Measurements from ENCODE around the gene TDRD12.
"Not testable (repeated sequence)": the region's sequence is repeated elsewhere in the genome, so short reads cannot be mapped to it uniquely, and the experiment has no call there.

TDRD12 gene

GRCh38 chr19:32828139-32828538 is 108.6 kb downstream of the TDRD12 start:
- no peak overlapping the region for H3K4me3 ChIP-seq (ENCODE audit: low read depth in 1 of 2, low read length in 1 of 2)
- peaks cover 26% of the 10 kb centered on the region for H3K27me3 ChIP-seq
- H3K36me3 ChIP-seq, result no peaks in the 10 kb centered on the region
- TF ChIP-seq, protein P1, sequence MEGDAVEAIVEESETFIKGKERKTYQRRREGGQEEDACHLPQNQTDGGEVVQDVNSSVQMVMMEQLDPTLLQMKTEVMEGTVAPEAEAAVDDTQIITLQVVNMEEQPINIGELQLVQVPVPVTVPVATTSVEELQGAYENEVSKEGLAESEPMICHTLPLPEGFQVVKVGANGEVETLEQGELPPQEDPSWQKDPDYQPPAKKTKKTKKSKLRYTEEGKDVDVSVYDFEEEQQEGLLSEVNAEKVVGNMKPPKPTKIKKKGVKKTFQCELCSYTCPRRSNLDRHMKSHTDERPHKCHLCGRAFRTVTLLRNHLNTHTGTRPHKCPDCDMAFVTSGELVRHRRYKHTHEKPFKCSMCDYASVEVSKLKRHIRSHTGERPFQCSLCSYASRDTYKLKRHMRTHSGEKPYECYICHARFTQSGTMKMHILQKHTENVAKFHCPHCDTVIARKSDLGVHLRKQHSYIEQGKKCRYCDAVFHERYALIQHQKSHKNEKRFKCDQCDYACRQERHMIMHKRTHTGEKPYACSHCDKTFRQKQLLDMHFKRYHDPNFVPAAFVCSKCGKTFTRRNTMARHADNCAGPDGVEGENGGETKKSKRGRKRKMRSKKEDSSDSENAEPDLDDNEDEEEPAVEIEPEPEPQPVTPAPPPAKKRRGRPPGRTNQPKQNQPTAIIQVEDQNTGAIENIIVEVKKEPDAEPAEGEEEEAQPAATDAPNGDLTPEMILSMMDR (IDR thresholded peaks at IDR 0.05), result no peak
- H3K9me3 ChIP-seq, result no peaks in the 10 kb centered on the region
- no peak overlapping the region for H3K27ac ChIP-seq
- no peaks in the 10 kb centered on the region for H3K4me1 ChIP-seq (ENCODE audit: control insufficient read depth in 1 of 2, insufficient read depth in 1 of 2, low read depth in 1 of 2, low read length in 1 of 2)

DNA sequence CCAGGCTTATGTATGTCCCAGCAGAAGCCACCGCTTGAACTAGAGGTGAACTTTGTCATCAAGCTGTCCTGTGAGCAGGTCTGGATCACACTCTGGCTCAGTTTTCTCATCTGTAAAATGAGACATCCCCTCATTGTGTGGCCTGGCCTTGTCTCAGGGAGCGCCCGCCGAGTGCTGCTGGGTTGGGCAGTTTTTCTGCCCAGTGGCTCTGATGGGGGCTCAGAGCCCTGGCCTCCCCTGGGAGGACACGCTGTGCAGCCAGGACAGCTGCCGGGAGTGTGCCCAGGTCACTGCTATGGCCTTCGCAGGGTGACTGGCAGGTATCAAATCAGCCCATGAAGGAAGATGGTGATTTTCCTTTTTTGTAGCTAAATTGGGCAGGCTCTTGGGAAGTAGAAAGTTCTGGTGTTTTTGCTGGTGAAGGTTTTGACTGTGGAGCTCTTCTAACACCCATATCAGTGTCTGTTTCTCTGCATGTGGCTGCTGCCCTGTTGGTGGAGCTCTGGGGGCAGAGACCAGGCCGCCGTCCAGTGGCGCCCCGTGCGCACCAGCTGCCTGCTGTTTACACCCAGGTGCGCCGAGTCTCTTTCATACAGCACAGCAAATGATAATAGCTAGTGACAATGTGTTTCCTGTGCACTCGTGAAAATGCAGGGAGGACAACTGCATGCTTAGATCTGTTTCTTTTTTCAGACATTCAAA is 109.2 kb downstream of the TDRD12 start:
- Histone ChIP-seq H3K4me1 (ENCODE audit: control insufficient read depth in 1 of 2, insufficient read depth in 1 of 2, low read depth in 1 of 2, low read length in 1 of 2) (no peaks in the 10 kb centered on the region), H3K9me3 (no peaks in the 10 kb centered on the region), H3K27ac (no peak overlapping the region), H3K4me3 (ENCODE audit: low read depth in 1 of 2, low read length in 1 of 2) (no peak overlapping the region), H3K36me3 (no peaks in the 10 kb centered on the region), H3K27me3 (peaks cover 20% of the 10 kb centered on the region)
- TF ChIP-seq, protein P1 (IDR thresholded peaks at IDR 0.05), result no peak

DNA sequence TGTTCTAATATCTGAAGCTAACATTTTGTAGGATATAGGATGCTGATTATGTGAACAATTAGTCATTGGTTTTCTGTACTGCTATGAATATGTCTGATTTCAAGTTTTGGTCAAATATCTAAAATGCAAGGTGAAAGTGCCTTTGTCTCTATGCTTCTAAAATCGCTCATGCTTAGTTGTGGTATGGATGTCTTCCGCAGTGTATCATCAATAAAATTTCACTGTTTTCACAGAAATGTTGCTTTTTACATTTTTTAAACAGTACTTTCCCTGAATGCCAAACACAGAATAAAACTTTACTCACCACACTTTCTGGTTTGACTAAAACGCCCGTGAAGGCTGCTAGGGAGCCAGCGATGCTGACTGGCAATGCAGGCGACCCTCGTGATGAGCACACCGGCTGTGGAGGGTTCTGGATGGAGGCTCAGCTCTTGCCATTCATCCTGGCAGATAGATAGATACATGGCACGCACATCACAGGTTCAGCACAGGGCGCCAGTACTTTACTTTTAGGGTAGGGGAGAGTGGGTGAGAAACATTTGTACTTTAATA is 109.9 kb downstream of the TDRD12 start:
- no peak overlapping the region for H3K4me3 ChIP-seq (ENCODE audit: low read depth in 1 of 2, low read length in 1 of 2)
- H3K36me3 ChIP-seq, result no peaks in the 10 kb centered on the region
- no peak overlapping the region for H3K27ac ChIP-seq
- no peaks in the 10 kb centered on the region for H3K4me1 ChIP-seq (ENCODE audit: control insufficient read depth in 1 of 2, insufficient read depth in 1 of 2, low read depth in 1 of 2, low read length in 1 of 2)
- H3K27me3 ChIP-seq, result peaks cover 13% of the 10 kb centered on the region
- TF ChIP-seq, protein P1 (IDR thresholded peaks at IDR 0.05), result no peak
- H3K9me3 ChIP-seq, result no peaks in the 10 kb centered on the region

GRCh38 chr19:32830231-32831014 is 110.9 kb downstream of the TDRD12 start:
- TF ChIP-seq, protein P1 (IDR thresholded peaks at IDR 0.05), result no peak
- Histone ChIP-seq H3K9me3 (no peaks in the 10 kb centered on the region), H3K27ac (no peak overlapping the region), H3K4me1 (ENCODE audit: control insufficient read depth in 1 of 2, insufficient read depth in 1 of 2, low read depth in 1 of 2, low read length in 1 of 2) (no peaks in the 10 kb centered on the region), H3K27me3 (peaks cover 3% of the 10 kb centered on the region), H3K4me3 (ENCODE audit: low read depth in 1 of 2, low read length in 1 of 2) (no peak overlapping the region), H3K36me3 (no peaks in the 10 kb centered on the region)

DNA sequence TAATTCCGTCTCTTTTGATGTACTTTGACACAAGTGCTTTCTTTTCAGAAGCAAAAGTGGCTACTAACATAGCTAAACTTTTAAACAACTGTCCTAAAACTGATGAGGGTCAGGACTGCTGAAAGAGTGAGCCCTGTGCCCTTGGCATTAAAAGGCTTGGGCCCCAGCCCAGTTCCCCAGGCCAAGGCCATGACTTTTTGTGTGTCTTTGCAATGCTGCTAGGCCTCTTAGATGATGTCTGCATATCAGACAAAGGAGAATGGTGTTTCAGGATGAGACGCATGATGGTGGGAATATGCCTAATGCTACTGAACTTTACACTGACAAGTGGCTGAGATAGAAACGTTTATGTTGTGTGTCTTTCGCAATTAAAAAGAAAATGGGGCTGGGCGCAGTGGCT is 112.0 kb downstream of the TDRD12 start:
- no peaks in the 10 kb centered on the region for H3K27me3 ChIP-seq
- TF ChIP-seq, protein P1 (IDR thresholded peaks at IDR 0.05), result no peak
- no peaks in the 10 kb centered on the region for H3K9me3 ChIP-seq
- H3K27ac ChIP-seq, result no peak overlapping the region
- no peak overlapping the region for H3K4me3 ChIP-seq (ENCODE audit: low read depth in 1 of 2, low read length in 1 of 2)
- H3K36me3 ChIP-seq, result no peaks in the 10 kb centered on the region
- no peaks in the 10 kb centered on the region for H3K4me1 ChIP-seq (ENCODE audit: control insufficient read depth in 1 of 2, insufficient read depth in 1 of 2, low read depth in 1 of 2, low read length in 1 of 2)

- not testable (repeated sequence) for H3K36me3 ChIP-seq; H3K9me3 ChIP-seq; H3K27me3 ChIP-seq; H3K4me3 ChIP-seq (ENCODE audit: low read depth in 1 of 2, low read length in 1 of 2); H3K27ac ChIP-seq; H3K4me1 ChIP-seq (ENCODE audit: control insufficient read depth in 1 of 2, insufficient read depth in 1 of 2, low read depth in 1 of 2, low read length in 1 of 2)
Measured at GRCh38 chr19:32832094-32832493, 112.5 kb downstream of the TDRD12 start.

DNA sequence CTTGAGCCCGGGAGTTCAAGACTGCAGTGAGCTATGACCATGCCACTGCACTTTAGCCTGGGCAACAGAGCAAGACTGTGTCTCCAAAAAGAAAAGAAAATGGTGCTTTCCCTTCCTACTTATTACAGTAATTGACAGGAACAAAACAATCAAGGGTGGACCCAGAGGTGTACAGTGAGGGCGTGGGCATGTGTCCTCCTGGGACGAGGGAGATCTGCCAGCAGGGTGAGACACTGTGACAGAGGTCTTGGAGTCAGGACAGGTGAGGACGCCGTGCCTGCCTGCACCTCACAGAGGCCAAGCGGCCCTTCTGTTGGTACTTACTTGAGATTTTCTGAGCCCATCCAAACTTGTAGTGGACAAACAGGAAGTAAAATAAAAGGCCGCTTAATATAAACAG is 113.3 kb downstream of the TDRD12 start:
- not testable (repeated sequence) for H3K27ac ChIP-seq; H3K4me3 ChIP-seq (ENCODE audit: low read depth in 1 of 2, low read length in 1 of 2); H3K27me3 ChIP-seq; H3K36me3 ChIP-seq; H3K9me3 ChIP-seq; H3K4me1 ChIP-seq (ENCODE audit: control insufficient read depth in 1 of 2, insufficient read depth in 1 of 2, low read depth in 1 of 2, low read length in 1 of 2)

GRCh38 chr19:32833388-32833787 is 113.8 kb downstream of the TDRD12 start:
- H3K9me3 ChIP-seq; H3K4me1 ChIP-seq (ENCODE audit: control insufficient read depth in 1 of 2, insufficient read depth in 1 of 2, low read depth in 1 of 2, low read length in 1 of 2); H3K27ac ChIP-seq; H3K4me3 ChIP-seq (ENCODE audit: low read depth in 1 of 2, low read length in 1 of 2); H3K36me3 ChIP-seq; H3K27me3 ChIP-seq: not testable (repeated sequence)
